Stimulated activated CD8-positive, alpha-beta memory T cell treated with anti-CD3 and anti-CD28 coated beads, Interleukin-12 subunit alpha, Interleukin-12 subunit beta, amount 100 ng/mL, for 24 hours (primary cell): Measurements from ENCODE around the gene SERINC4.

ENCODE experiments used
- DNase-seq: peaks from one replicate; pipeline ENCODE4 v3.0.0-alpha.2; 2020; ENCODE audit errors: extremely low read depth

SERINC4 gene

GRCh38 chr15:43796566-43796965 is 3.5 kb downstream of the SERINC4 start:
- DNase-seq = no peak

- DNase-seq = no peak
Measured at GRCh38 chr15:43795997-43796396, 4.0 kb downstream of the SERINC4 start.

GRCh38 chr15:43795197-43795596 is 4.8 kb downstream of the SERINC4 start:
- DNase-seq = no peak

GRCh38 chr15:43794269-43795037 is 5.6 kb downstream of the SERINC4 start:
- DNase-seq = no peak

- DNase-seq = no peak
Measured at GRCh38 chr15:43793647-43794046, 6.4 kb downstream of the SERINC4 start.

- DNase-seq = no peak
Measured at GRCh38 chr15:43792761-43793476, 7.1 kb downstream of the SERINC4 start.

GRCh38 chr15:43791993-43792760 is 7.8 kb downstream of the SERINC4 start, which contains the start of gene SERF2:
Gene SERF2 (plus strand): TSS chr15:43792320. CDS start chr15:43792377, 57 bp downstream.
- DNase-seq = peak; percentile 100

- no peak for DNase-seq
Measured at GRCh38 chr15:43789409-43789808, 10.6 kb downstream of the SERINC4 start.

GRCh38 chr15:43779016-43779415 is 21.0 kb downstream of the SERINC4 start:
- DNase-seq = no peak

GRCh38 chr15:43777267-43777914 is 22.6 kb downstream of the SERINC4 start:
- peak; percentile 56 for DNase-seq

- peak; percentile 47 for DNase-seq
Measured at GRCh38 chr15:43776718-43777266, 23.2 kb downstream of the SERINC4 start, which contains the start of gene ELL3. Gene ELL3 (minus strand): TSS chr15:43776966. CDS start chr15:43776901, 65 bp downstream.

- no peak for DNase-seq
Measured at GRCh38 chr15:43776101-43776717, 23.8 kb downstream of the SERINC4 start.

GRCh38 chr15:43775411-43775965 is 24.5 kb downstream of the SERINC4 start:
- no peak for DNase-seq

GRCh38 chr15:43774062-43774461 is 26.0 kb downstream of the SERINC4 start:
- DNase-seq = no peak

- no peak for DNase-seq
Measured at GRCh38 chr15:43772624-43773023, 27.4 kb downstream of the SERINC4 start.

GRCh38 chr15:43771816-43772215 is 28.2 kb downstream of the SERINC4 start:
- no peak for DNase-seq

- no peak for DNase-seq
Measured at GRCh38 chr15:43769584-43770228, 30.3 kb downstream of the SERINC4 start.

GRCh38 chr15:43763819-43764446 is 36.1 kb downstream of the SERINC4 start:
- DNase-seq = no peak

GRCh38 chr15:43762824-43763223 is 37.2 kb downstream of the SERINC4 start:
- no peak for DNase-seq

GRCh38 chr15:43751885-43752284 is 48.1 kb downstream of the SERINC4 start:
- no peak for DNase-seq
